Stromal cell of bone marrow (primary cell): Measurements from ENCODE around the gene TIGD2.

Source experiments
- DNase-seq: peaks from one replicate; pipeline ENCODE4 v3.0.0-alpha.2; 2012; ENCODE audit warnings: low read depth

Gene TIGD2

DNA sequence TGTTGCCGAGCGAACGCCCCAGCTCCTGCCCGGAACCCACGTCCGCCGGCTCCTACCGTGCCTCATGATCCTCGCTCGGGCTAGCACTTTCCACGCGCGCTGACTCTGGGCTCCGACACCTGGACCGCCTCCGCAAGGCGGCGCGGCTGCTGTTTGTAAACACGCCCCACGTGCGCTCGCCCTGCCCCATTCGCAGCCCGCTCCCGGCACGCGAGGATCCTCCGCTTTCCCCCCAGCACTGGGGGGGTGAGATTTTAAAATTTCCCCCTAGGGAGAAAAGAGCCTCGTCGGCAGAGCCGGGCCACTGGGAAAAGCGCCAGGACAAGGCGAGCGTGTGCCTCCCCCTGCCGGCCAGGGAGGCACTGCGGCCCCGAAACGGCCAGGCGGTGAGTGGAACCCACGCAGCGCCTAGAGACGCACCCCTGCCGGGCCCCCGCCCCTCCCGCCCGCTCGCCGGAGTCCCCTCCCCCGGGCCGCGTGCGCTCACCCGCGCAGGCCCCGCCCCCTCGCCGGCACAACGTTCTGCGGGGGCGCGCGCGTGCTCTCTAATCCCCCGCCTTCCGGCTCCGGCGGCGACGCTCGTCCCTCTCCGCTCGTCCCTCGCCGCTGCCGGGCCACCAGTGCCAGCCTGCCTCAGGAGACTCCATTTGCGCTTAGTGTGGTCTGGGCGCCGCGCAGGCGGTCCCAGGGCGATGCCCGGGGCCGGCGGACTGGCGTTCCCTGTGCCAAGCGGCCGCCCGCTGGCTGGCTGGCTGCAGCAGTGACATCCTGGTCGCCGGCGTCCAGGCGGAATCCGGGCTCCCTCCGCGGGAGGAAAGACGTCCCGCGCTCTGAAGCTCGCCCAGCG lies at the start of gene TIGD2:
Gene TIGD2, plus strand, starts transcription at position 548 of the 847 bp plus-strand sequence. CDS start 1,442 bp downstream, outside the sequence.
- DNase-seq, result peak; percentile 66

DNA sequence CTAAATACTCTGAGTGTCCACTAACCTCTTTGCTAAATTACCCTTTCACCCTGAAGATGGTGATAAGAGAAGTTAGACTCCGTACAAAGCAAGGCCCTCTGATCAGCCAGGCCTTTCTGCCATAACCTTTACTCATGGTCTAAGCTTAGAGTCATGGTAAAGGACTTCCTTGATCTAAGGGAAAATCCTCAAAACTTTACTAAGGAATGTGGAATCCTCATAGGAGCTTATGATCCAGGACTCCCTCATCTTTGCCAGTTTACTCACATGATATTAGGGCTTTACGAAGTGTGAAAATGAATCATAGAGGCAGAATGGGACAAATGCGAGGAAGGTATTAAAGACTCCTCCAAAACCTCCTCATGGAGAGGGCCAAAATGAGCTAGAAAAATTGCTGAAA lies 46.5 kb upstream of the TIGD2 start:
- DNase-seq, result peak; percentile 11

DNA sequence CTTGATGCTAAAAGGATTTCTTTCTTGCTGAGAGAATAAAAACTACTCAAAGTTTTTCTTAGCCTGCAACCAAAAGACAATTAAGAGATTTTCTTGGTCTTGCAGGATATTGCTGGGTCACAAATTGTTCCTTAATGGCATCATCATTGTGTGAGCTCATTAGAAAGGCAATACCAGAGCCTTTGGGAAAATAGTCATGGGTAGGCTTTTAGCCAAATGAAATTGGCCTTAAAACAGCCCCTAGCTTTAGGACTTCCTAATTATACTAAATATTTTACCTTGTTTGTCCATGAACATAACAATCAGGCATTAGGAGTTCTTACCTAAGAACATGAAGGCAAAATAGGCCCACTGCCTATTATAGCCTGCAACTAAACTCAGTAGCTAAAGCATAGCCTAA lies 43.9 kb upstream of the TIGD2 start:
- peak; percentile 13 for DNase-seq

DNA sequence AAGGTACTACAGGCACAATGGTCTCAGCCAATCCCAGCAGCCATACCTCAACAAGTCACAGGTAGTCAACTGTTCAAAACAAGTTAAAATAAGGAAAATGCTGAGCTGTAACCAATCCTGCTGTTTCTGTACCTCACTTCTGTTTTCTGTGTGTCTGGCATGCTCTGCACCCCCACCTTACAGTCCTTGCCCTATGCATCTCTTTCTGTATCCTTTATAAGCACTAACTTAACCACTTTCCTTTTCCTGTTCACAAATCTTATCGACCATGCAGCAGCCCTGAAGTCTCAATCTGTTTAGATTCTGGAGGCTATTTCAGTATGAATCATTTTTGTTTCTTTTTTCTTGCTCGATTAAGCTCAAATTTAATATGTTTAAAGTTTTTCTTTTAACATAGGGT lies 41.9 kb upstream of the TIGD2 start:
- no peak for DNase-seq

DNA sequence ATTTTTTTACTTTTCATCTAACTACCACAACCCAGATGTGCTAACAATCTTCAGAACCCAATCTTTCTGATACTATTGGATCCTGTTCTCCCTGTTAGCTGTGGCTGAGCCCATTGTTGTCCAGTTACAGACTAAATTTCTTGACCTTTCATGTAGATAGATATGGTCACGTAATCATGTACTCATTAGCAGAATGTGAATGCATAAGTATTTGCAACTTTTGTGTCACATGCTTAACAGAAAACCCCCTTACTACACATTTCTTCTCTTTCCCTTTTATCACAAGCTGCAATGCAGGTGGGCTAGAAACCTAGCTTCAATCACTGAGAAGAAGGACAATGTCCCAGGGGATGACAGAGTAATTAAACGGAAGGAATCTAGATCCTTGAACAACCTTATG lies 41.3 kb upstream of the TIGD2 start:
- DNase-seq, result no peak

DNA sequence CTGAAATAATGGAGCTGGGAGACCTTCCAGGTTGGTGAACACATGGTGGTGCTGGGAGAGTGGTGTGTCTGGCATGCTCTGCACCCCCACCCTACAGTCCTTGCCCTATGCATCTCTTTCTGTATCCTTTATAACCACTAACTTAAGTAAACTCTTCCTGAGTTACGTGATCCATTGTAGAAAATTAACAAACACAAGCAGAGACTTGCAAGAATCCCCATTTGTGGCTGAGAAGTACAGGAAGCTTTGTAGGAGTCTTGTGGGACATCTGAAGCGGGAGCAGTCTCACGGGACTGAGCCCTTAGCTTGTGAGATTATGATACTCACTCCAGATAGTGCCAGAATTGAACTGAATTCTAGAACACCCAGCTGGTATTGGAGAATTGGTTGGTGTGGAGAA lies 40.0 kb upstream of the TIGD2 start:
- DNase-seq, result no peak

DNA sequence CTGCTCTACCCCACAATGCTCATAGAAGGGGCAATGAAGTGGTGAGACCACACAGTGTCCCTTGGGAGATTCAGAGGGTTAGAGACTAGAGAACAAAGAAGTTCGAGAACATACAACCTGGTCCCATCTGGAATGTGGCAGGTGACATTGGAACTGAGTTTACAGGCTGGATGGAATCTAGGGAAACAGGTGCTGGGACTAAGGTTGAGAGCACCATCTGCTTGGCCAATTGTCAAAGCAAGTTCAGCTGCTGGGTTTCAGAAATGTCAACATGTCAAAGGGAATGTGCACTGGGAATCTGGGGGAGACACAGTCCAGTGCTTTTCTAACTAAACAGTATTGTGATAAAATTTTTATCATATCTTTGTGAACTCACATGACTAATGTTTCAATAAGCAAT lies 38.4 kb upstream of the TIGD2 start:
- DNase-seq, result no peak

DNA sequence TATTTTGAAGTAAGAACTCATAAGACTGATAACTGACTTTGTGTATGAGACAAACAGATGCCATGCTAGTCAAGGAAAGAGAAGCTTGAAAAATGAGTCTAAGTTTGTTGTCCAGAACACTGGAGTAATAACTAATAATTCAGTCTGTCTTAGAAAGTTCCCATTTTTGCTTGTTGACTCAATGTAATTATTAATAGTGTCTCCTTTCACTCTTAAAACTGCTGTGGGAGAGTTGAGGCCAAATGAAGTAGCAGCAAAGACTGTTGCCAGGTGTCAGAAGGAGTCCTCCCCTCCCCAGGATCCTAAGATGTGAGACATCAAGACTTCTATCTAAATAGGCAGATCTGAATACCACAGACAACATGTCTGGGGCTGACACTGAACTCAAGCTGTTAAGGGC lies 33.6 kb upstream of the TIGD2 start:
- no peak for DNase-seq

DNA sequence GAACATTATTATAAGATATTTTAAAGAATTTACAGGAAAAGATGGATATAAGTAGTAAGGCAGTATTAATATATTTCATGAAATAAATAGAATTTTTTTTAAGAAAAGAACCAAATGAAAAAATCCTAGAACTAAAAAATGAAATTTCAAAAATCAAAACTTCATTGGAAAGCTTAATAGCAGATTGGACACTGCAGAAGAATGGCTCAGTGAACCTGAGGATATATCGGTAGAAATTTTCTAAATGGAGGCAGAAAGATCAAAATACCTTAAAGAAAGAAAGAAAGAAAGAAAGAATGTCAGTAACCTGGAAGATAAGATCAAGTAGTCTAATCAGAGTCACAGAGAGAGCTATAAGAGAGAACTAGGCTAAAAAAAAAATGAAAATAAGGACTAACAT lies 33.0 kb upstream of the TIGD2 start:
- DNase-seq, result no peak

DNA sequence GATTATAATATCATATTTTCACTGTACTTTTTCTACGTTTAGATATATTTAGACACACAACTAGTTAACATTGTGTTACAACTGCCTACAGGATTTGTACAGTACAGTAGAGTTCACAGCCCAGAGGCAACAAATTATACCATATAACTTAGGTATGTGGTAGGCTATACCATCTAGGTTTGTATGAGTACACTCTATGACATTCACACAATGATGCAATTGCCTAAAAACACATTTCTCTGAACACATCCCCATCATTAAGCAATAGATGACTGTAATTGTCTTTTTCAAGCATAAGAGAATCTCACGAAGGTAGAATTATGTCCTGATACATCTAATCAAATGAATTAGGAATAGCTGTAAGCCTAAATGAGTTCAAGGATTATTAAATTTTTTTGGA lies 12.3 kb upstream of the TIGD2 start:
- DNase-seq, result no peak

DNA sequence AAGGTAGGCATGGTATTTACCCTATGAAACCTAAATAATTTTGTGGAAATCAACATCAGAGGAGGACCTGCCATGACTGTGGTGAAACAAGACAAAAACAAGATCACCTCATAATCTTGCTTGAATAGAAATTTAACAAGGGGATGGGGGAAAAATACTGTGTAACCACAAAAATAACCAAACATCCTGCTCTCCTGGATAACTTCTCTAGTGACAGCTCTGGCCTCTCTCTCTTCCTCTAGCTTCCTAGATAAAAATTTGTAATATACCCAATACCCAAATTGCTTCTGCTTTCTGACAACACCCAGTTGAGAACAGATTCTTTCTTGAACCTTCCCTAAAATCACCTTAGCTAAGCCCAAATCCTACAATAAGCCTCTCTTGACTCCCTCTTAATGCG lies 11.9 kb upstream of the TIGD2 start:
- DNase-seq, result no peak

DNA sequence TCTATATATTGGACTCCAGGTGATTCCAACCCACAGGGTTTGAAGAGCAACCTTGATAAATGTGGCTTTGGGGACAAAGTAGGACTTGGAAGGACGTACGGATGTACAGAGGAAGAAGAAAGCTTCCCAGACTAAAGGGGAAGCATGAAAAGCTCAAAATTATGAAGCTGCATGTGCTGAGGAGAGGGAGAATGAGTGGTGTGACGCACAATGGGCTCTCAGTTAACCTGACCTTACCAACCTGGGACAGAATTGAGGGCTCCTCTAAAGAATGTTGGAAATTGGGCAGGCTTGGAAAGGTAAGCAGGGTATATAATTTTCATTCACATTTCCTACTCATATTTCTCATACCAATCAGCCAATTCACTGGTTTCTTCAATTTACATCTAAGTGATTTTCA lies 10.5 kb upstream of the TIGD2 start:
- no peak for DNase-seq

DNA sequence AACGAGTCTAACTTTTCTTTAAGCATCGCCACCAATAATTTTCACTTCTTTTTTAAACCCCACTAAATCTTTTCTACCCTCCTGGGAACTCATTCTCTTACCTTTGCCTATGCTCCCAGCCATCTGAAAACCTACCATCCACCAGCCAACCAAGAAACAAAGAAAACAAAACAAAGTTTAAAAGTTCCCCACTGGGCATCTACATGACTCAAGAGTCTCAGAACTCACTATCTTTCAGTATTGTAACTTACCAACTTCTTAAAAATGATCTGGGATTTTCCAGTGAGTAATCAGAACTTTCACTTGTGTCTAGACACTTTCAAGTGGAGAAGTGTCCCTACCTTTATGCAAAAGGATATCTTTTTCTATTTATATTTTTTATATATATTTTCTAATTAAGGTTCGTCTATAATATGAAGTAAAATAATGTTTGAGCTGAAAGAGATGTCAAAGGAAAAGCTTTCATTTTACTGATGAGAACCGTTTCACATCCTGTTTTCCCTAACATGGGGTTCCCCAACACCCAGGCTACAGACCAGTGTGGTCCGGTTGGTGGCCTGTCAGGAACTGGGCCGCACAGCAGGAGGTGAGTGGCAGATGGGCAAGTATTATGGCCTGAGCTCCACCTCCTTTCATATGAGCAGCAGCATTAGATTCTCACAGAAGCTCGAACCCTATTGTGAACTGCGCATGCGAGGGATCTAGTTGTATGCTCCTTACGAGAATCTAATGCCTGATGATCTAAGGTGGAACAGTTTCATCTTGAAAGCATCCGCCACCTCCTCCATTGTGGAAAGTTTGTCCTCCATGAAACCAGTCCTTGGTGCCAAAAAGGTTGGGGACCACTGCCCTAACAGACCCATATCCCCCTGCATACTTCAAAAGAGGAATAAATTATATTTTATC lies 9.8 kb upstream of the TIGD2 start:
- DNase-seq, result no peak

DNA sequence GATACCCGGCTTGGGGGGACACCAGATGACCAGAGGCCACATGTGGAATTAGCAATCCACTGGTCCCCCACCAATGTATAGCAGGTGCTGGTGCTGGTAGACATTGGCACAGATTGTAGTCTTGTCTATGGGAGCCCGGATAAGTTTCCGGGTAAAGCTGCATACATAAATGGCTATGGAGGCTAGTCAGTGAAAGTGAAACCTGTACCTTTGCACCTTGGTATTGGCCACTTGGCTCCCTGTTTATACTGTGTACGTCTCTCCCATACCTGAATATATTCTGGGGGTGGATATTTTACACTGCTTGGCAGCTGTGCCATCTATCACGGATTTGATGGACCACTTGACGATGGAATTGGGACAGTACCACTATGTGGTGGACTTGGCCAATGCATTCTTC lies 5.6 kb upstream of the TIGD2 start:
- no peak for DNase-seq

DNA sequence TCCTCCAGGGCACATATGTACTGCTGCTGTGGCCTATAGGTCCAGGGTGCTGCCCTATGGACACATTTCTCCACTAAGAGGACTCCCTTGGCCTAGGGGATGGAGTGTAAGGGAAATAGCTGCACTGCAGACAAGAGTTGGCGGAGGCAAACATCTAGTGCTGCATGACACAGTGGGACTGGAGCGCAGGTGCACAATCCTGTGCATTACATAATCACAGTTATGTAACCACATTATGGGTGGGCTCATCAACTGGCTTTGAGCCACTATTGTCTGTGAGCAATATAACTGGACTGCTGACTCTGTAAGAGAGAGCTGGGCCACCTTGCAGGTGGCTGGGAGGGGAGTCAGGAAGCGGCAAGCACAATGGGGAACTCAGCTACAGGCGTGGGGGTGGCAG lies 3.2 kb upstream of the TIGD2 start:
- no peak for DNase-seq

DNA sequence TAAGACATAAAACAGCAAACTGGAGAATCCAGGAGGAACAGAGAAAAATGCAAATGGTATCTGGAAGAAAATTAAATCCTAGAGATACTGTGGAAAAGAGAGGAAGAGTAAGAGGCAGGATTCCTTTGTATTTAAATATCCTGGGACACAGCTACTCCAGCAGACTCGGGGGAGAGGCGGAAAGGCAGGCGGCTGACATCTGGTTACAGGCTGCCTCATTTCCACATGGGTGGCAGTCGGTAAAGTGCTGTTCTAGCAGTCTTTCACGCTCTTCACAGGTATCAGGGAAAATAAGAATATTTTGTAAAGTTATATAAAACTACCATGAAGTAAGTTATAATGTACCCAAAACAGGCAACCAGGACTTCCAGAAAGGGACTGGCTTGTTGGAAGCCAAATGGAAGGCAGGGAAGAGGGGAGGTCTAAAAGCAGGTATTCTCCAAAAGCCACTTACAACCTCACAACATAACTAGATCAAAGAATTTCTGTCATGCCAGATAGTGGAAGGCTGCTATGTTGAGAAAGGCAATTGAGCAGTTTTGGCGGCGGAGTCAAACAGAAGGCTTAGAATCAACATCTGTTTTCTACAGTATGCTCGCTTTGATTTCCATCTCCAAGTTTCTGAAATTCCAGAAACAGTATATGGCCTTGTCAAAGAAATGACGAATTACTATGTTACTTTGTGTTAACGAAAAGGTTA lies 1.3 kb upstream of the TIGD2 start:
- no peak for DNase-seq

DNA sequence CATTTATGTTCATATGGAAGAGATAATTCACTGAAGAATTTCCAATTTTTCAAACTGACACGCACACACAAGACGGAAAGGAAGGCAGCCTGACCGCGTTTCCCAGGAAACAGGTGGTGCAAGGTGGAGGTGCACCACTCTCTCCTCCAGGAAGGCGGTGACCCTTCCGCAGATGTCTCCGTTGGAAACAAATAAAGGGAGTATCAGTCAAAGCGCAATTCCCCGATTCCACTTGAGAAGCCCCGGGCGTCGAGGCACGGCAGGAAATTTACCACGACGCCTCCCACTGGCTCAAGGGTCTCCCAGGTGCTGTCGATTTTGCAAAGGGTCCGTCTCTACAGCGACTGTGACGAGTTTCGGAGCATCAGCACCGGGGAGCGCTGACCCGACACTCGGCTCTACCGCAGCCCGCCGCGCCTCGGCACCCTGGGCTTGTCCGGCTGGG lies 770 bp upstream of the TIGD2 start:
- DNase-seq, result no peak

DNA sequence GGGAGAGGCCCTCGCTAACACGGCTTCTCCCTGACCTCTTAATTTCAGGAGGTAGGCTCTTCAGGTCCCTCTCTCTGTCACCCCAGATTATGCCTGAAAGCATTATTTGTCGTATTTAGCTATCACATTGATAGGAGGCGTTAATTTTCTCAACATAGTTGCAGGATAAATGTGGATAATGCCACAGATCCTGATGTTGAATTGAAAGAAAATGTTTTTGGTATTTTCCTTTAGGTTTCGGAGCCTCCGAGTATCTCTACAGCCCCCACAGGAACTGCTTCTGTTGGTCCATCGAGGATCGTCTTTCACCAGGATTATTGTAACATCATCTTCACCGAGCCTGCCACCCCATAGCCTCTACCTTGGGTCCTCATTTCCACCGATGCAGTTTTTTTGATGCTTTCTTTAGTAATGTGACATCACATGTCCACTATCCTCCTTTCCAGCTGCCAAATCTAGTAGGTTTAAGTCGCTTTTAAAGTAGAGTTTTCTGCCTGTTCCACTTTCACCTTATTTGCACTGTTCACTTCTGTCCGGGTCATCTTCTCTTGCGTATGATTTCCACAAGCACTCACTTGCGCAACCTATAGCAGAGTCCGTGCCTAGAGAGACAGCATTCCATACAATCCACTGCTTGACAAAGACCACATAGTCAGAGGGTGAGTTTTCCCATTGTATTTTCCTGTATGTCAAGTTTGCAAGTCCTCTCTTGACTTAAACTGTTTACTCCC lies 665 bp downstream of the TIGD2 start:
- no peak for DNase-seq

DNA sequence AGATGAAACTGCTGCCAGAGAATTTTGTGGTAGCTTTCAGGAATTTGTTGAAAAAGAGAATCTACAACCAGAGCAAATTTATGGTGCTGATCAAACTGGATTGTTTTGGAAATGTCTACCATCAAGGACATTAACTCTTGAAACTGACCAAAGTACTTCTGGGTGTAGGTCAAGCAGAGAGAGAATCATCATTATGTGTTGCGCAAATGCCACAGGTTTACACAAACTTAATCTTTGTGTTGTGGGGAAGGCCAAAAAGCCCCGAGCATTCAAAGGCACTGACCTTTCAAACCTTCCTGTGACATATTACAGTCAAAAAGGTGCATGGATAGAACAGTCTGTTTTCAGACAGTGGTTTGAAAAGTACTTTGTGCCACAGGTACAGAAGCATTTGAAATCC lies 2.1 kb downstream of the TIGD2 start:
- no peak for DNase-seq

DNA sequence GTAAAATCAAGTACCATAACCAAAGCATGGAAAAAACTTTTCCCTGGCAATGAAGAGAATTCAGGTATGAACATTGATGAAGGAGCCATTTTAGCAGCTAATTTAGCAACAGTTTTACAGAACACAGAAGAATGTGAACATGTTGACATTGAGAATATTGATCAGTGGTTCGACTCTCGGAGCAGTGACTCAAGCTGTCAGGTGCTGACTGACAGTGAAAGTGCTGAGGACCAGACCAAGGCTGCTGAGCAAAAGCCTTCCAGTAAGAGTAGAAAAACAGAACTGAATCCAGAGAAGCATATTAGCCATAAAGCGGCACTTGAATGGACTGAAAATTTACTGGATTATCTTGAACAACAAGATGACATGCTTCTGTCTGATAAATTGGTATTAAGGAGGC lies 2.8 kb downstream of the TIGD2 start:
- no peak for DNase-seq

DNA sequence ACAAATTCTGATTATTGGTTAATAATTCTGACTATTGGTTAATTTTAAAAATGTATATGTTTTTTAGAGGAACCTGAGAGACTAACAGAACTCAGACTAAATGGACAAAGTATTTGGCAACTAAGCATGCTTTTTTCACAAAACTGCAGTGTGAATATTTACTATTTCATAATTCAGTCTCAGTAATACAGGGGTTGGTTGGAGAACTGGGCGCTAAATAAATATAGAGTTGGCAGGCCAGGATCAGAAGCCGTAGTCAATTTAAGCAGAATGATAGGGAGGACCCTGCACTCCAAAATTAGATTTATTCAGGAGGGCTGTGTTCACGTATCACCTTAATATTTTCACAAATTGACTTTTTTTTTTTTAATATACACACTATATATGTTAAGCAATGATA lies 5.8 kb downstream of the TIGD2 start:
- DNase-seq, result no peak

DNA sequence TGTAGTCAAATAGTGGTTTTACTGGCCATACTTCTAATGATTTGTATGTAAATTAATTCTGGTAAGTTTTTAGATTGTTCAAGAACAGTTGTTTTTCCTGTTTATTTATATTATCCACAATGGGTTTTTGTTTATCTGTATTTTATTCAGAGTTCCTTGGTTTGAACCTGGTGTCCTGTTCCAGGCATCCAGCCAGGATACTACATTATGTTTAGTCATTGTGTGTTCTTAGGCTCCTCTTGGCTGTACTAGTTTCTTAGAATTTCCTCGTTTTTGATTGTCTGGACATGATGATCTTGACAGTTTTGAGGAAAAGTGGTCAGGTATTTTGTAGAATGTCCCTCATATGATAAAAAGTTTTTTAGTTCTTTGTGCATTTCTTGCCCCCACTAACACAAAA lies 7.8 kb downstream of the TIGD2 start:
- DNase-seq, result no peak
